ENCODE data around the gene ZC3HAV1. TPM values are rescaled to one million over a fixed set of nuclear protein-coding genes. Genes with fewer than 3 reads are reported as not detected.

Gene ZC3HAV1
- total and polyA plus RNA-seq, 9 of the 15 experiments (the other 6 are each of a cell fraction or from before 2014, with no cell fraction given), result 11.9 to 40.5 (median 23.9) TPM

DNA sequence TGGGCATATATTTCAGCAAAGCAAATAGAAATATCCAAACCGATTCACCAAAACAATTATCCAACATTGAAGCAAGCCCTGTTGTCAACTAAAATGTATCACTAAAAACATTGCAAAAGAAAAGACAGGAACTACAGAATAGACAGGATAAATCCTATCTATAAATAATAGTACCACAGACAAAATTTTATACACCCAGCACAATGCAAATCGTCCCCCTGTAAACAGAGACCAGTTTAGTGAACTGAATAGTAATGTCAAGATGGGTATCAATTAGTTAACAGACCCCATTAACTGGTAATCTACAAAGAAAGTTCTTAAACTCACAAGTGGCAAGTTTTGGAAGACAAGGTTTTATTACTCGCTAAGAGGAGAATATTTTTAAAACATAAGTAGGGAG, 4.0 kb downstream of the ZC3HAV1 start (continued):
- no peak for TF ChIP-seq PTBP1 (IDR thresholded peaks at IDR 0.05; ENCODE audit: low read depth, low read length)
- TF ChIP-seq MNT (conservative IDR thresholded peaks at IDR 0.05), result peak in 1 of 2 experiments; percentile 21; a peak in 1 of 4 replicates
- TF ChIP-seq, protein P1, sequence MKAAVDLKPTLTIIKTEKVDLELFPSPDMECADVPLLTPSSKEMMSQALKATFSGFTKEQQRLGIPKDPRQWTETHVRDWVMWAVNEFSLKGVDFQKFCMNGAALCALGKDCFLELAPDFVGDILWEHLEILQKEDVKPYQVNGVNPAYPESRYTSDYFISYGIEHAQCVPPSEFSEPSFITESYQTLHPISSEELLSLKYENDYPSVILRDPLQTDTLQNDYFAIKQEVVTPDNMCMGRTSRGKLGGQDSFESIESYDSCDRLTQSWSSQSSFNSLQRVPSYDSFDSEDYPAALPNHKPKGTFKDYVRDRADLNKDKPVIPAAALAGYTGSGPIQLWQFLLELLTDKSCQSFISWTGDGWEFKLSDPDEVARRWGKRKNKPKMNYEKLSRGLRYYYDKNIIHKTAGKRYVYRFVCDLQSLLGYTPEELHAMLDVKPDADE (conservative IDR thresholded peaks at IDR 0.05; ENCODE audit: control insufficient read depth, low read depth, low read length), result no peak
- TF ChIP-seq MCM3 (IDR thresholded peaks at IDR 0.05), result no peak
- TF ChIP-seq ZBTB33 (CRISPR knock-in tag; IDR thresholded peaks at IDR 0.05), result no peak
- TF ChIP-seq POLR2H (tag; IDR thresholded peaks at IDR 0.05; ENCODE audit: low read depth), result 0 out of 2 replicates have a peak, but pooled peaks have one; percentile 41
- TF ChIP-seq RBM22 (IDR thresholded peaks at IDR 0.05; ENCODE audit: low read depth, low read length, poor library complexity, severe bottlenecking), result no peak
- TF ChIP-seq, protein P2, sequence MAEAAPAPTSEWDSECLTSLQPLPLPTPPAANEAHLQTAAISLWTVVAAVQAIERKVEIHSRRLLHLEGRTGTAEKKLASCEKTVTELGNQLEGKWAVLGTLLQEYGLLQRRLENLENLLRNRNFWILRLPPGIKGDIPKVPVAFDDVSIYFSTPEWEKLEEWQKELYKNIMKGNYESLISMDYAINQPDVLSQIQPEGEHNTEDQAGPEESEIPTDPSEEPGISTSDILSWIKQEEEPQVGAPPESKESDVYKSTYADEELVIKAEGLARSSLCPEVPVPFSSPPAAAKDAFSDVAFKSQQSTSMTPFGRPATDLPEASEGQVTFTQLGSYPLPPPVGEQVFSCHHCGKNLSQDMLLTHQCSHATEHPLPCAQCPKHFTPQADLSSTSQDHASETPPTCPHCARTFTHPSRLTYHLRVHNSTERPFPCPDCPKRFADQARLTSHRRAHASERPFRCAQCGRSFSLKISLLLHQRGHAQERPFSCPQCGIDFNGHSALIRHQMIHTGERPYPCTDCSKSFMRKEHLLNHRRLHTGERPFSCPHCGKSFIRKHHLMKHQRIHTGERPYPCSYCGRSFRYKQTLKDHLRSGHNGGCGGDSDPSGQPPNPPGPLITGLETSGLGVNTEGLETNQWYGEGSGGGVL (CRISPR knock-in tag; IDR thresholded peaks at IDR 0.05), result no peak
- TF ChIP-seq KLF1 (tag; IDR thresholded peaks at IDR 0.05), result no peak

All from K562 (cell line).